ENCODE data around the gene LILRB4. TPM values are rescaled to one million over a fixed set of nuclear protein-coding genes. Genes with fewer than 3 reads are reported as not detected.

The LILRB4 gene
- total and polyA plus RNA-seq, 9 donors: 0.48 to 6.9 (median 1.0) TPM; not detected in 1

- Histone ChIP-seq H3K27me3 (no peaks in the 10 kb centered on the region), H3K36me3 (no peaks in the 10 kb centered on the region), H3K4me1 (ENCODE audit: insufficient read depth) (no peaks in the 10 kb centered on the region), H3K9me3 (no peaks in the 10 kb centered on the region), H3K4me3 (no peak overlapping the region), H3K27ac (no peak overlapping the region)
- TF ChIP-seq POLR2A (IDR thresholded peaks at IDR 0.05) (no peak), EP300 (IDR thresholded peaks at IDR 0.05) (no peak), CTCF (IDR thresholded peaks at IDR 0.05) (no peak)
- no peak for DNase-seq
- WGBS, 3 donors: 60 to 77% (median 68%) methylated on average over 1 of the region's 1 CpG
- intact Hi-C loops (cut with DNase I): no loop called here
These were observed 5.6 kb downstream of the LILRB4 start for GRCh38 chr19:54668353-54668752.

GRCh38 chr19:54670576-54671357, 8.0 kb downstream of the LILRB4 start:
- DNase-seq: no peak
- intact Hi-C loops (cut with DNase I): no loop called here
- 55 to 58% (median 56%) methylated on average over 3 of the region's 3 CpGs for WGBS, 3 donors

GRCh38 chr19:54673222-54673621, 10.4 kb downstream of the LILRB4 start:
- intact Hi-C loops (cut with DNase I): no loop called here
- Histone ChIP-seq H3K27ac (no peak overlapping the region), H3K9me3 (no peaks in the 10 kb centered on the region), H3K36me3 (no peaks in the 10 kb centered on the region), H3K27me3 (no peaks in the 10 kb centered on the region), H3K4me3 (no peak overlapping the region), H3K4me1 (ENCODE audit: insufficient read depth) (no peaks in the 10 kb centered on the region)
- no peak for DNase-seq
- TF ChIP-seq CTCF (IDR thresholded peaks at IDR 0.05) (no peak), POLR2A (IDR thresholded peaks at IDR 0.05) (no peak), EP300 (IDR thresholded peaks at IDR 0.05) (no peak)
- WGBS, 3 donors: 73 to 93% (median 80%) methylated on average over 1 of the region's 1 CpG

More at GRCh38 chr19:54670576-54671357, 8.0 kb downstream of the LILRB4 start:
- no peaks in the 10 kb centered on the region for H3K4me1 ChIP-seq (ENCODE audit: insufficient read depth)
- no peaks in the 10 kb centered on the region for H3K9me3 ChIP-seq
- H3K27ac ChIP-seq: no peak overlapping the region
- H3K4me3 ChIP-seq: no peak overlapping the region
- H3K27me3 ChIP-seq: no peaks in the 10 kb centered on the region
- no peak for TF ChIP-seq EP300 (IDR thresholded peaks at IDR 0.05)
- TF ChIP-seq CTCF (IDR thresholded peaks at IDR 0.05): no peak
- TF ChIP-seq POLR2A (IDR thresholded peaks at IDR 0.05): no peak
- H3K36me3 ChIP-seq: no peaks in the 10 kb centered on the region

- no peak for DNase-seq
- Histone ChIP-seq H3K9me3 (no peaks in the 10 kb centered on the region), H3K4me1 (ENCODE audit: insufficient read depth) (no peaks in the 10 kb centered on the region), H3K27me3 (no peaks in the 10 kb centered on the region), H3K27ac (no peak overlapping the region), H3K36me3 (no peaks in the 10 kb centered on the region), H3K4me3 (no peak overlapping the region)
- WGBS, 3 donors: 28 to 34% (median 32%) methylated on average over 2 of the region's 2 CpGs
- TF ChIP-seq EP300 (IDR thresholded peaks at IDR 0.05): no peak
- no peak for TF ChIP-seq CTCF (IDR thresholded peaks at IDR 0.05)
- no peak for TF ChIP-seq POLR2A (IDR thresholded peaks at IDR 0.05)
- intact Hi-C loops (cut with DNase I): no loop called here
These were observed 11.3 kb downstream of the LILRB4 start for GRCh38 chr19:54674021-54674617.

All from ovary (tissue), 9 donors.